T-helper 1 cell treated with Interleukin-12 subunit alpha and Interleukin-12 subunit beta and Interleukin-4 antibody, amounts not matched to agents 30 μg/mL and 1 μg/mL, for 36 hours (primary cell): ENCODE results near the gene CALN1.

ENCODE experiments used
- H3K27ac Mint-ChIP-seq: one replicate; pipeline ENCODE4 v1.8.0; 2021; ENCODE audit warnings: mild to moderate bottlenecking, mixed read lengths
- H3K27me3 Mint-ChIP-seq: one replicate; pipeline ENCODE4 v1.8.0; 2021; ENCODE audit warnings: low read depth, mixed read lengths
- H3K36me3 Mint-ChIP-seq: one replicate; pipeline ENCODE4 v1.8.0; 2021; ENCODE audit warnings: low read depth, mixed read lengths
- H3K4me1 Mint-ChIP-seq: one replicate; pipeline ENCODE4 v1.8.0; 2021; ENCODE audit warnings: low read depth, mixed read lengths
- H3K4me3 Mint-ChIP-seq: one replicate; pipeline ENCODE4 v1.8.0; 2021; ENCODE audit warnings: mild to moderate bottlenecking, moderate library complexity, mixed read lengths
- H3K9me3 Mint-ChIP-seq: one replicate; pipeline ENCODE4 v1.8.0; 2021; ENCODE audit warnings: mixed read lengths

CALN1 gene

DNA sequence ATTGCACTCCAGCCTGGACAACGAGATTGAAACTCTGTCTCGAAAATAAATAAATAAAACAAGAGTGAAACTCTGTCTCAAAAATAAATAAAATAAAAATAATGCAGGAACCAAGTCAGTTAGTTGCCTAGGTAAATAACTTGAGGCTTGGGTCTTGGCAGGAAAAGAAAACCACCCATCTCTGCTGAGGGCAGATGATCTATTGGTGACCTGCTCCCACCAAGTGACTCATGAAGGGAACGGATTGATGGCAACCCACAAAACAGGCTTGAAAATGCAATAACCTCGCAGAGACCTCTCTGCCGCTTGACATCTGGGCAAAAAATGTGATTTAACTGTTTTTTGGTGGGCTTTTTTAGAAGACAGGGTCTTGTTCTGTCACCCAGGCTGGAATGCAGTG, 86.6 kb downstream of the CALN1 start:
- no peaks in the 10 kb centered on the region for H3K4me1 Mint-ChIP-seq
- H3K9me3 Mint-ChIP-seq, result peaks cover 8% of the 10 kb centered on the region
- no peaks in the 10 kb centered on the region for H3K27me3 Mint-ChIP-seq
- H3K36me3 Mint-ChIP-seq, result no peaks in the 10 kb centered on the region
- no peak overlapping the region for H3K4me3 Mint-ChIP-seq
- no peak overlapping the region for H3K27ac Mint-ChIP-seq

DNA sequence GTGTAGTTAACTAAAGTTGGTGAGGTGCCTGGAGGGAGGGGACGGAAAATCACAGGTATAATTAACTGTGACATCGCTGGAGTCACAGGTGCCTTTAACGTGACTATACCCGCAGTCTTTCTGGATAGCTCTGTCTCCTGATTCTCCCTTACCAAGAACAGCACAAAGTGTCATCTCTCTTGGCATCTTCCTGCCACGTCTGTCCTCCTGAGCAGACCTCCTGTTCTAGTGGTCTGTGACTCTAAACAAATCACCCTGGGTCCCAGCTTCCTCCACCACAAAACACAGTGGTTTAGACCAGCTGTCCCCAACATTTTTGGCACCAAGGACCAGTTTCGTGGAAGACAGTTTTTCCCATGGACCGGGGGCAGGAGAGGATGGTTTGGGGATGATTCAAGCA, 90.5 kb downstream of the CALN1 start:
- H3K36me3 Mint-ChIP-seq, result no peaks in the 10 kb centered on the region

DNA sequence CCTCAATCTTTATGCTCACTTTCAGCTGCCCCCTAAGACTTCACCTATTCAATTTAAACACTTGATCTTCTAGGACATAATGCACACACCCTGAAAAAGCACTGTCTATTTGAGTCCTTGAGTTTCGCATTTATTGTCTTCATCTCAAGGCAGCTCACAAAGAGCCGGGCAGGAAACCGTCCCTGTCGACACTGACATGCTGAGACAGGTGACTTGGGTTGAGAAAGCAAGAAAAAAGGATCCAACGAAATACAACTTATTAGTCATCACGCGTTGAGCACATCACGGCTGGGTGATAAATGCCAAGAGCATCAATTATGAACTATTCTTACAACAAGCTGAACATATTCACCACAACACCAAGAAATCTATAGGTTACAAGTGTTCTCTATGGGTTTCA, 91.1 kb downstream of the CALN1 start:
- H3K27me3 Mint-ChIP-seq, result no peaks in the 10 kb centered on the region
- H3K27ac Mint-ChIP-seq, result no peak overlapping the region
- H3K4me3 Mint-ChIP-seq, result no peak overlapping the region
- H3K9me3 Mint-ChIP-seq, result peaks cover 8% of the 10 kb centered on the region
- no peaks in the 10 kb centered on the region for H3K36me3 Mint-ChIP-seq
- no peaks in the 10 kb centered on the region for H3K4me1 Mint-ChIP-seq

More for the DNA sequence above, 90.5 kb downstream of the CALN1 start:
- Mint-ChIP-seq H3K9me3 (peaks cover 8% of the 10 kb centered on the region), H3K4me3 (no peak overlapping the region), H3K27ac (no peak overlapping the region), H3K4me1 (no peaks in the 10 kb centered on the region), H3K27me3 (no peaks in the 10 kb centered on the region)

DNA sequence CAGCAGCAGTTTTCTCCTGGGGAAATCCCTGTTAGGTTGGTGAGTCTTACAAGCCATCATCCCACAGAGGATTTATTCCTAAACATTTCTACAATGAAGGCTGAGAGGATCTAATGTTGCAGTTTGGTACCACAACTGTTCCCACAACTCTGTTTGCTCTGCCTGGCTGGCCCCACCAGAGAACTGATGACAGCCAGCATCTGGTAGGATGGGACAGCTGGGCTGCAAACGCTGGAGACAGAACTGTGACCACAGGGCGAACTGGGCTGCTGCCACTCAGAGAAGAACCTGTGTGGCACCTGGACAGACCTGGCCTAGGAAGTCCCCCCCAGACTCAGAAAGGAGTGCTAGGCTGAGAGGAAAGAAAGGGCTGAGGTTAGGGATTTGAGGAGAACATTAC, 94.8 kb downstream of the CALN1 start:
- Mint-ChIP-seq H3K4me3 (no peak overlapping the region), H3K4me1 (no peaks in the 10 kb centered on the region), H3K9me3 (peaks cover 8% of the 10 kb centered on the region), H3K36me3 (no peaks in the 10 kb centered on the region), H3K27me3 (no peaks in the 10 kb centered on the region), H3K27ac (no peak overlapping the region)

DNA sequence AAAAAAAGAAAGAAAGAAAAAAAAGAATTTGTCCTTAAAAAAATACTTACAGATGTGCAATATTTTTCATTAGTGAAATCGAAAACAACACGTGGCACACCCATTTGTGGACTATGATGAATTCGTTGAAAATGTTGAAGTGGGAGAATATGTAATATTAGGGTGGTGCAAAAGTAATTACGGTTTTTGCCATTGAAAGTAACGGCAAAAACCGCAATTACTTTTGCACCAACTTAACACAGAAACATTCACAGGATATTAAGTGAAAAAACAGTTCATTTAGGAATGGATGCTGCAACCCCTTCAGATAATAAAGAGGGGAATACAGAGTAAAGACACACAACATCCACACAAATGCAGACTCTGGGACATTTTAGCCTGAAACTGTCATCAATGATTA, 96.0 kb downstream of the CALN1 start:
- Mint-ChIP-seq H3K4me3 (no peak overlapping the region), H3K27me3 (no peaks in the 10 kb centered on the region), H3K27ac (no peak overlapping the region), H3K36me3 (no peaks in the 10 kb centered on the region), H3K9me3 (peaks cover 6% of the 10 kb centered on the region), H3K4me1 (no peaks in the 10 kb centered on the region)

DNA sequence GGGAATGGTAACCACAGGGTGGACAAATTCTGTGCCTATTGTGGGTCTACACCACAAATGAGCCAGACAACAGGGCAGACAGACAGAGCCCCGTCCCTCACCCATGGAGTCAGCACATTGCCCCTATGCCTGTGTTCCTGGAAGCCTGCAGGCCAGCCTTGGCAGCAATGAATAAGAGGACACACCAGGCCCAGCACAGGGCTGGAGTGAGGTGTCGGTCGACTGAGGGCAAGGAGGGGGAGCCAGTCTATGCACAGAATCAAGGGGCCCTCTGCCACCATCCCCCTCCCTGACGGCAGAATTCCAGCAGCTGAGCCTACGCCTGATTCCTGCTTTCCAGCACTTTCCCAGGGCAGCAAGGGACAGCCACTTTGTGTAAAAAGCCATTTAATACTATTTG, 98.2 kb downstream of the CALN1 start:
- Mint-ChIP-seq H3K27me3 (no peaks in the 10 kb centered on the region), H3K4me1 (no peaks in the 10 kb centered on the region), H3K27ac (no peak overlapping the region), H3K9me3 (peaks cover under 1% of the 10 kb centered on the region), H3K36me3 (no peaks in the 10 kb centered on the region), H3K4me3 (no peak overlapping the region)

DNA sequence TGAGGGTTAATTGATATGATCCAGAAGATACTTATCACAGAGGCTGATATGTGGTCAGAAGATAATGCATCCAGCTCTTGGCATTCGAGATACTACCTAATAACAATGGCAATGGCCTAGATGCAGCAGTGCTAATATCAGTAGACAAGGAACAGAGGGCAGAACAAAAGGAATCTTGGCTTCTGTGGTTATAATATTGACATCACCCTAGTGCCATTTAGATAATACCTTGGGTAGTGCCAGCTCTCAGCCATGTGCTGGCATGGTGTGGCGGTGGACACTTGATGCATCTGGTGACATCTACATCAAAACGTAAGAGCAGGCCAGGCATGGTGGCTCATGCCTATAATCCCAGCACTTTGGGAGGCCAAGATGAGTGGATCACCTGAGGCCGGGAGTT, 101.8 kb downstream of the CALN1 start:
- Mint-ChIP-seq H3K27me3 (no peaks in the 10 kb centered on the region), H3K4me3 (no peak overlapping the region), H3K27ac (no peak overlapping the region), H3K9me3 (no peaks in the 10 kb centered on the region), H3K36me3 (no peaks in the 10 kb centered on the region), H3K4me1 (no peaks in the 10 kb centered on the region)

DNA sequence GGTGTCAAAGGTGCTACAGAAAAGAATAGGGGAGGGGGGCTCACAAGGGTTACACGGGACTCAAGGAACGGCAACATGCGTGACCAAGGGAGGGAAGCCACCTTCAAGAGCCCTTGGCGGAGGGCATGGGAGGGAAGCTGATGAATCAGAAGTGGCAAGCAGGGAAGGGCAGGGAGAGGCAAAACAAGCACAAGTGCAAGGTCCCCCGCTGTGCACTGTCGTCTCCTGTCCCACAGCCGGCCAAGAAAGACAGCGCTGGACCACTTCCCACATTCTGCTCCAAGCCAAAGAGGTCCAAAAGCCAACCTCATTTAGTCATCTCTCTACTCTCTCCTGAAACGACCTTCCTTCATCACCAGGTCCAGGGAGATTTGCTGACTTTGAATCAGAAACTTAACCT, 102.7 kb downstream of the CALN1 start:
- H3K9me3 Mint-ChIP-seq, result no peaks in the 10 kb centered on the region
- no peaks in the 10 kb centered on the region for H3K27me3 Mint-ChIP-seq
- no peak overlapping the region for H3K4me3 Mint-ChIP-seq
- H3K4me1 Mint-ChIP-seq, result no peaks in the 10 kb centered on the region
- H3K27ac Mint-ChIP-seq, result no peak overlapping the region
- H3K36me3 Mint-ChIP-seq, result no peaks in the 10 kb centered on the region

DNA sequence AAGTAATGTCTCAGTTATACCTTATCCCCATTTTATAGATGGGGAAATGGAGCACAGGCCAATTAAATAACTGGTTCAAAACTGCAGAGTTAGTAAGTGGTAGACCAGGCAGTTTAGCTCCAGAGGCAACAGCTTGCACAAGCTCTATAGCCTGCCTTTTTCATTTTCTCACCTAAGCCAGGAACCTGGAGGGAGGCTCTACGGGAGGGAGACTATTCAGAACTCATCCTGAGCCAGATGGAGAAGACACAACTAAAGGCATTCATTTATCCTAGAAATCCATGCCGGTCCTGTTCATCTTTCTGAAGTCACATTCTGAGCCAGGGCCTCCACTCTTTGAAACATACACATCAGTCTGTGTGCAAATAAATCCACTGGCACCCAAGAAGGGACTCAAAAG, 103.2 kb downstream of the CALN1 start:
- Mint-ChIP-seq H3K27ac (no peak overlapping the region), H3K4me1 (no peaks in the 10 kb centered on the region), H3K4me3 (no peak overlapping the region), H3K36me3 (no peaks in the 10 kb centered on the region), H3K9me3 (no peaks in the 10 kb centered on the region), H3K27me3 (no peaks in the 10 kb centered on the region)

DNA sequence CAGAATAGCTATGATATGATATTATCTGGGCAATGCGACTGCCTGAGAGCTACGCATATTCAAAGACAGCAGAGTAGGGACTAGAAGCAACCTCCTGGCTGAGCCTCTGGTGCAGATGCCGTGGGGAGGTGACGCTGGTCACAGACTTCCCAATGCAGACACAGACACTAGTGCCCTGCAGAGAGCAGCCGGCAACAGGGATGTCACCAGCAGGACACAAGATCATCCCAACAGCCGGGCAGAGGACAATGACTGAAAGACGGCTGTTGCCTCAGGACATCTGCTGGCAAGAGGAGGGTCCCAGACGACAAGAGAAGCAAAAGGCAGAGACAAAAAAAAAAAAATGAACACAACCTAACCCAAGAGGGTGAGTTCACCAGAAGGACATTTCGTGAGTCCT, 104.6 kb downstream of the CALN1 start:
- no peaks in the 10 kb centered on the region for H3K36me3 Mint-ChIP-seq

DNA sequence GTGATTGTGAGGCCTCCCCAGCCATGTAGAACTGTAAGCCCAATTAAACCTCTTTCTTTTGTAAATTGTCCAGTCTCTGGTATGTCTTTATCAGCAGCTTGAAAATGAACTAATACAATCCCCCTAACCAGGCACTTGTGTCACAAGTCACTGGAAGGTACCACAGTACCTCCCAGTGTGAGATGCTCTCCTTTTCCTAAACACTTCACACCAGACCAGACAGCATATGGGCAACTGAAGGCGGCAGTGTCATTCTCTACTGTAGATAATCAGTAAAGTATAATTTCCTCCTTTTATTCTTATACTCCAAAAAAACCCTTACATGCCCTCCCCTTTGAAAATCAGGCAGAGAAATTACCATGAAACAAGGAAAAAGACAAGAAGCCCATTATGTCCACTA, 113.2 kb downstream of the CALN1 start:
- no peaks in the 10 kb centered on the region for H3K4me1 Mint-ChIP-seq
- H3K36me3 Mint-ChIP-seq, result no peaks in the 10 kb centered on the region
- no peaks in the 10 kb centered on the region for H3K27me3 Mint-ChIP-seq
- no peak overlapping the region for H3K4me3 Mint-ChIP-seq
- H3K9me3 Mint-ChIP-seq, result peaks cover 3% of the 10 kb centered on the region
- no peak overlapping the region for H3K27ac Mint-ChIP-seq

More for the DNA sequence above, 104.6 kb downstream of the CALN1 start:
- H3K27me3 Mint-ChIP-seq, result no peaks in the 10 kb centered on the region
- no peaks in the 10 kb centered on the region for H3K4me1 Mint-ChIP-seq
- no peak overlapping the region for H3K27ac Mint-ChIP-seq
- no peaks in the 10 kb centered on the region for H3K9me3 Mint-ChIP-seq
- no peak overlapping the region for H3K4me3 Mint-ChIP-seq

DNA sequence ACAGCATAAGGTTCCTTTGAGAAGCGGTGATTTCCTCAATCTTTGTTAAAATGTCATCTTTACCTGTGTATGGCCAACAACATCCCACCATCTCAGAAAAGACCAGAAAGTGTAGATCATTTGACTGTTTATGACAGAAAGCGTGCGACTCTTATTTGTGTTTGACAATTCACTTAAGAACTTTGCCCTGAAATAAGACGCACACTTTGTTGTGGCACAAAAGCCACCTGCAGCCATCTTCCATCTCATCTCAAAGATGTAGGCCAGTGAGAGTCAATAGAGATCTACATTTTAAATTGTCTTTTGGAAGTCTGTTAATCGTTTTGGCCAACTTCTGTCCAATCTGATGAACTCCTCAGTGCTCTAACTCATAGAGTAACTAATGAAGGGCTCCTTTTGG, 114.0 kb downstream of the CALN1 start:
- no peak overlapping the region for H3K4me3 Mint-ChIP-seq
- no peaks in the 10 kb centered on the region for H3K4me1 Mint-ChIP-seq
- no peak overlapping the region for H3K27ac Mint-ChIP-seq
- no peaks in the 10 kb centered on the region for H3K36me3 Mint-ChIP-seq
- H3K9me3 Mint-ChIP-seq, result peaks cover 3% of the 10 kb centered on the region
- no peaks in the 10 kb centered on the region for H3K27me3 Mint-ChIP-seq

DNA sequence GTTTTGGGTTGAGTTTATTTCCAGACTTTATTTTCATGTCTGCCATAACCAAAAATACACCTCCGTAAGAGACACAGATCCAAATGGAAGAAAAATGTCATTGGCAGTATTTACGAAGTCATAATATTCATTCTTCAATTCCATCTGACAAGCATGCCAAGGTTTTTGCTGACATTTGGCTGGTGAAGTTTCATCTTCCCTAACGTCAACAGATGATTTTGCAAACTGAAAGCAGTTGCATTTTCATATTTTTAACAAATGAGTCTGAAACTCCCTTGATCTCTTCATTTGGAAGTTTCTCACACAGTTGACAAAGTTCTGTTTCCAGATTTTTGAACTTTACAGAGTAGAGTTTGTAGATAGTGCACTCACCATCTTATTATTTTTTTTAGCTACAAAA, 114.5 kb downstream of the CALN1 start:
- Mint-ChIP-seq H3K4me3 (no peak overlapping the region), H3K4me1 (no peaks in the 10 kb centered on the region), H3K9me3 (peaks cover 3% of the 10 kb centered on the region), H3K27me3 (no peaks in the 10 kb centered on the region), H3K36me3 (no peaks in the 10 kb centered on the region), H3K27ac (no peak overlapping the region)

DNA sequence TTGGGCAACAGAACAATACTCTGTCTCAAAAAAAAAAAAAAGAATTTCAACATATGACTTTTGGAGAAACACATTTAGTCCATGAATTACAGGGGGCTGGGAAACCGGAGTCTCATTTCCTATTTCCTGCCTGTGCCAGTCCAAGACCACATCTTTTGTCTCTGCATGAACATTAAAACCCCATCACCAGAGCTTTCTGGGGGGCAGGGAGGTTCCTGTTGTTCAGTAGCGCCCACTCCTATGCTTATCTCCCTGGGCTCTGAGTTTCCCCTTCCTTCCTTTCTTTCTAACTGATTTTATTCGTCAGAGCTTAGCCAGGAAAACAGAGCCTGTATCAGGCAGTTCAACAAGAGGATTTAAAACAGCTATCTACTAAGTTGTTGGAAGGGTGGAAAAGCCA, 119.3 kb downstream of the CALN1 start:
- Mint-ChIP-seq H3K27ac (no peak overlapping the region), H3K9me3 (peaks cover 7% of the 10 kb centered on the region), H3K27me3 (no peaks in the 10 kb centered on the region), H3K36me3 (no peaks in the 10 kb centered on the region), H3K4me1 (no peaks in the 10 kb centered on the region), H3K4me3 (no peak overlapping the region)

DNA sequence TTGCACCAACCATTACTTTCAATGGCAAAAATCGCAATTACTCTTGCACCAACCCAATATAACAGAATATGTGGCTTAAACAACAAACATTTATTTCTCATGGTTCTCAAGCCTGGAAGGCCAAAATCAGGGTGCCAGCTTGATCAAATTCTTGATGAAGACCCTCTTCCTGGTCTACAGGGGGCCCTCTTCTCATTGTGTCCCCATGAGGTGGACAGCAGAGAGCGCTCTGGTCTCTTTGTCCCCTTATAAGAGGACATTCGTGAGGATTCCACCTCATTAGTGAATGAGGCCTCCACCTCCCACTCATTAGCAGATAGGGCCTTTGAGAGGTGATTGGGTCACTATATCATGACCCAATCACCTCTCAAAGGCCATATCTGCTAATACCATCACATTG, 120.0 kb downstream of the CALN1 start:
- Mint-ChIP-seq H3K36me3 (no peaks in the 10 kb centered on the region), H3K9me3 (peaks cover 7% of the 10 kb centered on the region), H3K4me1 (no peaks in the 10 kb centered on the region)

DNA sequence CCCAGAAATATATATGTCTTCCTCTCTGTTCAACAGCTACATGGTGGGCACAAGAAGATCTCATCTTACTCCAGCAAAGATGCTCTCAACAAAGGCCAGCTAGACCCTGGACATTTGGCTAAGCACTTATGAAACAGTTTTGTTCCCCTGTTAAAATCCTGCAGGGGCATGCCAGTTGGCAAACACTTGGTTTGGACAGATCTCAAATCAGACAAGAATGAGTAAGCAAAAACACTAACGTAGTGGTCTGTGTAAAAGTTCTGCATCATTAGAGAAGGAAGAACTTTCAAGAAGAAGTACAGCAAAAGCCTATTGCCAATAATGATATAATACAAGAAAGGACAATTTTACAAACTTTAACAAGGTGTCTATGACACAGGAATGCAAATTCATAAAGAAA, 125.6 kb downstream of the CALN1 start:
- H3K36me3 Mint-ChIP-seq, result no peaks in the 10 kb centered on the region
- H3K4me1 Mint-ChIP-seq, result no peaks in the 10 kb centered on the region
- H3K9me3 Mint-ChIP-seq, result peaks cover 7% of the 10 kb centered on the region
- no peak overlapping the region for H3K4me3 Mint-ChIP-seq
- H3K27ac Mint-ChIP-seq, result no peak overlapping the region
- H3K27me3 Mint-ChIP-seq, result no peaks in the 10 kb centered on the region

More for the DNA sequence above, 120.0 kb downstream of the CALN1 start:
- Mint-ChIP-seq H3K27ac (no peak overlapping the region), H3K4me3 (no peak overlapping the region), H3K27me3 (no peaks in the 10 kb centered on the region)
